GF-D8 (cell line): ENCODE measurements around the gene SLC2A8.

Experiments used
- DNase-seq: peaks from one replicate; lab custom pipeline; 2025; lab: John Stamatoyannopoulos, UW

SLC2A8 gene

GRCh38 chr9:127437497-127438264 lies 40.7 kb downstream of the SLC2A8 start:
- DNase-seq, result no peak

- DNase-seq, result no peak
These were observed 41.4 kb downstream of the SLC2A8 start for GRCh38 chr9:127438394-127438793.

GRCh38 chr9:127444283-127444920 lies 47.4 kb downstream of the SLC2A8 start:
- no peak for DNase-seq

DNA sequence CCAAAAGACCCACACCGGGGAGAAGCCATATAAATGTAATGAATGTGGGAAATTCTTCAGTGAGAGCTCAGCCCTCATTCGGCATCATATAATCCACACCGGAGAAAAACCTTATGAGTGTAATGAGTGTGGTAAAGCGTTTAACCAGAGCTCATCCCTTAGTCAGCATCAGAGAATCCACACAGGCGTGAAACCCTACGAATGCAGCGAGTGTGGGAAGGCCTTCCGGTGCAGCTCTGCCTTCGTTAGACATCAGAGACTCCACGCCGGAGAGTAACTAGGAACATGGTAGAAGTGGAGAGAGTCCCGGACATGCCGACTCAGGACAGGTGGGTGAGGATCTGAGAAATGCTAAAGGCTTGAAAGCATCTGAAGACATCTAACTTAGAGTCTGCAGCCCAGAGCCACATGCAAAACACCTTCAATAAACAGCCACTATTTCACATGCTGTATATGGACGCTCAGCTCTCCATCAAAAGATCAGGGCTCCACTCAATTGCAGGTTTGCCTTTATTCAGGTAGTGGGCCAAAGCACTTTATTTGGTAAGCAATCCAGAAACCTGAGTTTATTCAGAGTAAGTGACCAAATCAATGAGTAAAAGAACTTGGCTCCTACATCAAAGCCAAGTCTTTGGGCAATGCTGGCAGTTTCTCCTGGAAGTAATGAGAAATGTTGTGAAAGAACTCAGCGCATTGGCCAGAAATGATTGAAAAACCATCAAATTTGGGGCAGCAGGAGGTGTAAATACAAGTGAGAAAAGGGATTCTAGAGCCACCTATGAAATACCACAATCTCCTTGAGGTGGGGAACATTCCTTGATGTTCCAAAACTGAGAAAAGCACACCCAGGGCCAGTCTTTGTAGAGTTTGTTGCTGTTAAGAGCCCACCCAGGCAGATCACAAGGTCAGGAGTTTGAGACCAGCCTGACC lies 48.2 kb downstream of the SLC2A8 start:
- DNase-seq, result no peak

GRCh38 chr9:127445851-127446712 lies 49.1 kb downstream of the SLC2A8 start:
- no peak for DNase-seq

DNA sequence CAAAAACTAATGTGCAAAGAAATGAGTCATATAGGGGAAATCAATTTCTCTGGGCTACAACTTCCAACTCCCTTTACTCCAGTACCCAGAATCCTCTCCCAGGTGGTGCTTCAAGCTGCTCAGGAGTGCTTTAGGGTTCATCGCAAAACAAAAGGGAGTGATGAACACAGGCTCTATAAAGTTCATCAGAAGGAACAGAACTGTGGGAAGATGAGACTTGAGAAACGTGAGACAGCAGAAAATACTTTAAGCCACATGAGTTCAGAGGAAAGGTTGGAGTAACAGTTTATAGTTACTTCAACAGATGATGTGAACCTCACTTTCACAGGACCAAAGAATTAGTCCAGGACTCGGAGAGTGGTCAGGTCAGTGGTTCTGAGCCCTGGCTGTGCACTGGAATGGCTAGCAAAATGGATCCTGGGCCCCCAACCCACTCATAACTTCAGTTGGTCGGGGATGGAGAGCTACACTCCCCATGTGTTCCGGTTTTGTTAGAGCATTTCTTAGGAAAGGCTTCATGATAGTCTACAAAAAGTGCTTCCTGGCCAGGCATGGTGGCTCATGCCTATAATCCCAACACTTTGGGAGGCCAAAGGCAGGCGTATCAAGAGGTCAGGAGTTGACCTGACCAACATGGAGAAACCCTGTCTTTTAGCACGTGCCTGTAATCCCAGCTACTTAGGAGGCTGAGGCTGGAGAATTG lies 49.9 kb downstream of the SLC2A8 start:
- no peak for DNase-seq

DNA sequence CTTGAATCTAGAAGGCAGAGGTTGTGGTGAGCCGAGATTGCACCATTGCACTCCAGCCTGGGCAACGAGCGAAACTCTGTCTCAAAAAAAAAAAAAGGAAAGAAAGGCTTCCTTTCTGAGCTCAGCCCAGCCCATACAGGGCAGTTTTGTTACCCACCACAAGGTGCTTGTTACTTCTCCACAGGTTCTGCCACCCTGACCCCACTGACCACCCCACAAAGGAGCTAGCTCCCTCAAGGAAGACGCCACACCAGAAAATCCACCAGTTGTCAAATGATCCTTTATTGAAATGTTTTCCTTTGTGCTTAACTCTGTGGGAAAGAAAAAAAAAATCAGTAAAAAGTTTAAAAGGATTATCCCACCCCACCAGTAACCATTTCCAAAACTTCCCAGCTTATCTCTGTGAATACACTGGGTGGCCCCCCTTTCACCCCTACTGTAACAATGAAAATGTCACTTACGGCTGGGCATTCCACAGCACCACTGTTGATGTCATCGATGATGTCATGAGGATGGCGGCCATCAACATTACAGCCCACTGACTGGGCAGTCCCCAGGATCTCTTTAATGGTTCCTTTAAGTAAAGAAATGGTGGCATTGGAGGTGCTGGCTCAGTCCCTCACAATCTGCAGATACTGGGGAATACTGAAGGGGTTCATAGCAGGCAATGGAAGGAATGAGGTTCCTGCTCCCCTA lies 50.6 kb downstream of the SLC2A8 start:
- DNase-seq, result no peak

- no peak for DNase-seq
These were observed 51.3 kb downstream of the SLC2A8 start for GRCh38 chr9:127448112-127448805.

DNA sequence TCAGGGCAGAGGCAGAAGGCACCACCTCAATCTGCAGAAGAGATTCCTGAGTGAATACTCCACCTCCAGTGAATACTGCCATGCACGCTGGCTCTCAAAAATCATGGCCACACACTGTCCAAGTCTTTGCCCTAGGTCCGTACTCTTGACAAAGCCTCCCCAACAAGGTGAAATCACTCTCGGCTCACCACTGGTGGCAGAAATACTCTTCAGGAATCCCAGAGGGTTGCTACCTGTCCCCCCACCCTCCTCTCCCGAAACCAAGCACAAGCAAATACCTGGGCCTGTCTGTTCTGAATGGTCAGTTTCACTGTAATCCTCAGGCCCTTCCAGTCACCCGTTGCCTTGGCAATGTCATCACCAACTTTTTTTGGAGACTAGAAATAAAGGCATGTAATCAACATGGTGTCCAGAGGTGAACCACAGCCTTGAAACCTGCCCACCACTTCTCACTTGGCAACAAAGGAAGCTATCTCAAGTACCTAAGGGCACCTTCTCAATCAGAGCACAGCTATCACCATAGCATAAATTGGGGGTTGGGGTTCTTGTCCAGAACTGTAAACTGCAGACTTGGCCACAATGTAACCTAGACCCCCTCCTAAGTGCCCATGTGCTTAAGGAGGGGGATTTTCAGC lies 52.5 kb downstream of the SLC2A8 start:
- DNase-seq, result no peak

GRCh38 chr9:127450243-127450760 lies 53.3 kb downstream of the SLC2A8 start:
- DNase-seq, result no peak

- peak; percentile 69 for DNase-seq
These were observed 54.0 kb downstream of the SLC2A8 start, which contains the start of the genes LRSAM1 and RPL12 for GRCh38 chr9:127450830-127451607. TSS of gene LRSAM1 (plus strand) at chr9:127451510. CDS start at chr9:127454528, 3,018 bp downstream. TSS of gene RPL12 (minus strand) at chr9:127451406. CDS start at chr9:127451317, 89 bp downstream.

DNA sequence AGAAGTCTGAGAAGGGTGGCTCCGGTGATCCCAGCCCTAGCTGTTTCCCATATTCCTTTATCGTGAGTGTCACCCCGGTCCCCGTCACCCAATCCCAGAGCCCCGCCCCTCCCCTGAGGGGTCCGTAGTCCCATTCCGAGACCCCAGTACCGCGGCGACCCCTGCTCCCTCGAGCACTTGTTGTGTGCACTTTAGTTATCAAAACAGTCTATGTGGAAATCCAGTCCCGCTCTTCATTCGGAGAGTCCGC lies 54.6 kb downstream of the SLC2A8 start:
- no peak for DNase-seq

DNA sequence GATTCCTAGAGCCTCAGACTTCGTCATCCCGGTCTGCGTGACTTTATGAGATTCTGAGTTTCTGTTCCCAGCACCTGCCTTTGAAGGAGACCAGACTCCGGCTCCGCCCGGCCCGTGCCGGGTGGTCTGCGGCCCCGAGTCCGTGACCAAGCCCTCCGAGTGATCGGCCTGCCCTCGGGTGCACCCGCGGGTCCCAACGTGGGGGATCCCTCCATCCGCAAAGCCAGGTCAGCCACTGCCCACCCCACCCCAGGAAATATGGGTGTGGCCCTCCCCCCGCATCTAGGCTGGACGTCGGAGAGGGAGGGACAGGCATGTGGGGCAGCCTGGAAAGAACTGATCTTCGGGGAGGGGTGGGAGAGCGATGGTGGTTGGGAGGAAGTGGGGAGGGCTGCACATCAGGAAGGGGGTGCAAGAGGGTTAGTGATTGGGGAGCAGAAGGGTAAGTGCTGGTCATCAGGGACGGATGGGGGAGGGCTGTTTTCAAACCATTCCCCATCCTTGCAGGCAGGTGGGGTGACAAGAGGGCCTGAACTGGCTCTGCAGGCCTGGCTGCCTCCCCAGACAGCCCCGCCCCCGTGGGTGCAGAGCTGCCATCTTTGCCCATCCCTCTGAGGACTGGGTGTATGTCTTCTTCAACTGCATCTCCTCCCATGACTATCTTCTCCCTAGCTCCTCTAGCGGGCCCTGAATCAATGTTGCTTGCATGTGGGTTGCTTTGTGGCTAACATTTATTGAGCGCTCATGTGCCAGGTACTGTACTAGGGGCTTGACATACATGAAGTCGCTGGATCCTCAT lies 55.1 kb downstream of the SLC2A8 start:
- no peak for DNase-seq

DNA sequence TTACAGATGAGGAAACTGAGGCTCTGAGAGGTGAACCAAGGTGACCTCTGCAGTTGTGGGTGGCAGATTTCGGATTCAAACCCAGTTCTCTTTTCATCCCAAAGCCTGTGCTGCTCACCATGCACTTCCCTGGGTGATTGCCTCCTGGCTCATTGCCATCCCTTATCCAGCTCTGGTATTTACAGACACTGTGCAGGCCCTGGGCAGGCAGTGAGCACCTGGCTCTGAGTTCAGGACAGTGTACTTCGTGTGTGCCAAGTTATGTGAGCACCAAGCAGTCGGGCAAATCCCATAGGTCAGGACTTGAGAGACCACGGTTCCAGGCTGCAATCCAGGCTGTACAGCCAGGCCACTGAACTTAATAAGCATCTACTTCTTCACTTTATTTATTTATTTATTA lies 55.7 kb downstream of the SLC2A8 start:
- DNase-seq, result no peak

- peak; percentile 89 for DNase-seq
These were observed 58.5 kb downstream of the SLC2A8 start for GRCh38 chr9:127455324-127455992.

DNA sequence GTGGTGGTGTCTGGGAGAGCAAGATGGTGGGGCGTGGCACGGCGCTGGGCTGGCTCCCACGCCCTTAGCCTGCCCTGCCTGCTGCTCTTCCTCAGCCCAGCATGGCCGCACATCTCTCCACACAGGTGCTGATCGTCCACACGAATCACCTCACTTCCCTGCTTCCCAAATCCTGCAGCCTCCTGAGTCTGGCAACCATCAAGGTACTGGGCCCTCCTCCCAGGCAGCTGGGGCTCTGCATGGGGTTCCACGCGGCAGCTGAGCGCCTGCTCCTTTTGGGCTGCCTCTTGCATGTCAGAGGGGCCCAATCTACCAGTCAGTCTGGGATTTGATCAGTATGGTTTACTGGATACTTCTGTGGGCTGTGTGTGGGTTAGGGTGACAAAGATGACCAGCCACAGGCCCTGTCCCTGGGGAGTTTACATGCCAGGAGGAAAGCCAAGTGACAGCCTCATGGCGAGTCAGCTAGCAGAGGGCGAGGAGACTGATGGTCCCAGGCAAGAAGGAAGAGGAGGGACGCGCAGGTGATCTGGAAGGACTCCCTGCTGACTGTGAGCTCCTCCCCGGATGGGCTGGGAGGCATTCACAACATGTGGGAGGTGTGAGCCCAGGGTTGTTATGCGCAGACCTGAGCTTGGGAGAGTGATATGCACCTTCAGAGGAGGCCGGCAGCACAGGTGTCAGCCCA lies 60.4 kb downstream of the SLC2A8 start:
- DNase-seq, result no peak
